GM13977 (cell line): Measurements from ENCODE around the gene CMTM1.

Experiments used
- DNase-seq: peaks from one replicate; pipeline ENCODE4 v3.0.0; 2012; ENCODE audit warnings: low spot score
- CTCF ChIP-seq: IDR thresholded peaks from 2 replicates; pipeline ENCODE4 v1.5.1; 2012; ENCODE audit warnings: mild to moderate bottlenecking, control low read depth; ENCODE audit not compliant: insufficient read depth; ENCODE audit errors: extremely low read depth, missing control alignments
- in situ Hi-C: fragments of 300-500 bp; cut with MboI; formaldehyde crosslinking; loops from one replicate; pipeline ENCODE4 v1.12.0; 2022; ENCODE audit warnings: low sequenced_read_pairs, low pct_unique_long_range_greater_than_20kb, mixed read lengths, inconsistent platforms; ENCODE audit not compliant: unreplicated experiment

CMTM1 gene

DNA sequence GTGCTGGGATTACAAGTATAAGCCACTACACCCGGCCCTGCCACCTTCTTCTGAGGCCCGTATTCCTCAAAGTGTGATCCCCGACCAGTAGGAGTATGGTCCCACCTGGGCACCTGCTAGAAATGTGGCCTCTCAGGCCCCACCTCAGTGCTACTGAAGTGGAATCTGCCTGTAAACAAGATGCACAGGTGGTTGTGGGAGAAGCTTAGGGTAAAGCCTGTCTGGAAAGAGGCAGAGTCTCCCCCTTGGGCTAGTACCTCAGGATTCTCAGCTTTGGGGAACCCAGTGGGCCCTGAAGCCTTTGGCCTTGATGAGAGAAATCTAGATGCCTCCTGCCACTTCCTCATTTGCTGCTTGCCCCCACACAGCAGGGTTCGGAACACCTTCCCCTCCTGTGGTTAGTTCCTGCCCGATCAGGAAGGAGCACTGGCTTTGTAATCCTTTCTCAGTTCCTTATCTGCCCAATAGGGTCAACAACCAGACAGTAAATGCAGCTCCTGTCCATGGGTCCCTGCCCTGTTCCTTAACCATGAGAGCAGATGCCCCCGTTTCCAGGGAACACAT, 41.6 kb upstream of the CMTM1 start:
- in situ Hi-C loops = no loop called here
- no peak for TF ChIP-seq CTCF
- DNase-seq = peak; percentile 49

GRCh38 chr16:66525396-66526180, 40.7 kb upstream of the CMTM1 start:
- DNase-seq = no peak
- in situ Hi-C loops = no loop called here
- no peak for TF ChIP-seq CTCF

DNA sequence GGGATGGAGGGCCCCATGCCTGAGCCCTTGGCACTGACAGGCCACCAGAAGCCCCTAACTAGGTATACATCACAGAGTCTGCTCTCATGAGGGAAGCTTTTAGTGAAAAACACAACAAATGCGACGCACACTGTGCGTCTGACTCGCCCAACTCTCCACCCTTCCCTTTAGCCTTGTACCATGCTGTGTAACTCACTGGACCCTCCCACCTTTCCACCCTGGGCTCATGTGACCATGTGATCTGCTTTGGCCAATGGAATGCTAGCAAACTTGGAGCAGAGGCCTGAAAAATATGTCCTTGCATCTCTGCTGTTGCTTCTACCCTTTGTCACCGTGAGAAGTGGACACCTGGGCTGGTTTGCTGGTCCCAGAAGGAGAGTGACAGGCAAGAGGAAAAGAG, 37.9 kb upstream of the CMTM1 start:
- no peak for DNase-seq
- in situ Hi-C loops = no loop called here
- no peak for TF ChIP-seq CTCF

DNA sequence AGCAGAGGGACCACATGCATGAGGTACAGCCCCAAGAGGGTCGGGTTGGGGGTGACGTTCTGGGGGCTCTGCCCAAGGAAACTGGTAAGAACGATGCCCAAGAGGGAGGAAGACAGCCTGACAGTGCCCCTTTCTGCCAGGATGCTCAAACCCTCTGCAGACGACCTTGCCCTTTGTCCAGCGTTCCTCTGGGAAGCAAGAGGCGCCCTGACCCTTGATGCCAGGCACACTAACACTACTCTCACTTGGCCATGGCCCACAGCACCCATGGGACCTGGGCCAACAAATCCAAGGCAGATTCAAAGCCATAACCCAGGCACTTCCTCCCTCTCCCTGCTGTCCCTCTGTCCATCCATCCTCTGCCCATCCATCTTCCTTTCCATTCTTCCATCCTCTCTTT, 36.8 kb upstream of the CMTM1 start:
- in situ Hi-C loops = no loop called here
- no peak for TF ChIP-seq CTCF
- no peak for DNase-seq

- in situ Hi-C loops = no loop called here
- TF ChIP-seq CTCF = no peak
- DNase-seq = no peak
These were observed 31.9 kb upstream of the CMTM1 start for GRCh38 chr16:66534376-66534799.

DNA sequence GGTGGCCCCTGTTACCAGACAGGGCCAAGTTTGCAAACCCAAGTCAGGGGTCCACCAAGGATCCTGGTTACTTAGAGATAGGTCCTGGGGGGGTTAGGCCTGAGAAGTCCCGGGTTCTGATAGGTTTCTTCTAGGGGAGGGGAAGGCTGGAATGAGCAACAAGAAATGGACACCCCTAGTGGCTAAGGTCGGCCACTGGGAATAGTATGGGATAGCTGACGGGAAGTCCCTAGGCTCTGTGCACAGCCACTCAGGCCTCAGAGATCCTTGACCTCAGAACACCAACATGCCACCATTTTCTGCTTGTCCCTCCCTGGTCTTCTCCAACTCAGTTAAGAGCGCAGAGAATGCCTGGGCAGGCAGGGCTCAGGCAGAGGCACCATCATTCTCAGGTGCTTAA, 29.7 kb upstream of the CMTM1 start:
- DNase-seq = no peak
- in situ Hi-C loops = no loop called here

More for the DNA sequence above, 29.7 kb upstream of the CMTM1 start:
- no peak for TF ChIP-seq CTCF
